ENCODE data around the gene FOXL2NB. TPM values are rescaled to one million over a fixed set of nuclear protein-coding genes. Genes with fewer than 3 reads are reported as not detected.

Gene FOXL2NB
- total and polyA plus RNA-seq, 2 of the 13 experiments (the other 11 are each of a cell fraction or from before 2014, with no cell fraction given), result not detected

- TF ChIP-seq, protein P1, sequence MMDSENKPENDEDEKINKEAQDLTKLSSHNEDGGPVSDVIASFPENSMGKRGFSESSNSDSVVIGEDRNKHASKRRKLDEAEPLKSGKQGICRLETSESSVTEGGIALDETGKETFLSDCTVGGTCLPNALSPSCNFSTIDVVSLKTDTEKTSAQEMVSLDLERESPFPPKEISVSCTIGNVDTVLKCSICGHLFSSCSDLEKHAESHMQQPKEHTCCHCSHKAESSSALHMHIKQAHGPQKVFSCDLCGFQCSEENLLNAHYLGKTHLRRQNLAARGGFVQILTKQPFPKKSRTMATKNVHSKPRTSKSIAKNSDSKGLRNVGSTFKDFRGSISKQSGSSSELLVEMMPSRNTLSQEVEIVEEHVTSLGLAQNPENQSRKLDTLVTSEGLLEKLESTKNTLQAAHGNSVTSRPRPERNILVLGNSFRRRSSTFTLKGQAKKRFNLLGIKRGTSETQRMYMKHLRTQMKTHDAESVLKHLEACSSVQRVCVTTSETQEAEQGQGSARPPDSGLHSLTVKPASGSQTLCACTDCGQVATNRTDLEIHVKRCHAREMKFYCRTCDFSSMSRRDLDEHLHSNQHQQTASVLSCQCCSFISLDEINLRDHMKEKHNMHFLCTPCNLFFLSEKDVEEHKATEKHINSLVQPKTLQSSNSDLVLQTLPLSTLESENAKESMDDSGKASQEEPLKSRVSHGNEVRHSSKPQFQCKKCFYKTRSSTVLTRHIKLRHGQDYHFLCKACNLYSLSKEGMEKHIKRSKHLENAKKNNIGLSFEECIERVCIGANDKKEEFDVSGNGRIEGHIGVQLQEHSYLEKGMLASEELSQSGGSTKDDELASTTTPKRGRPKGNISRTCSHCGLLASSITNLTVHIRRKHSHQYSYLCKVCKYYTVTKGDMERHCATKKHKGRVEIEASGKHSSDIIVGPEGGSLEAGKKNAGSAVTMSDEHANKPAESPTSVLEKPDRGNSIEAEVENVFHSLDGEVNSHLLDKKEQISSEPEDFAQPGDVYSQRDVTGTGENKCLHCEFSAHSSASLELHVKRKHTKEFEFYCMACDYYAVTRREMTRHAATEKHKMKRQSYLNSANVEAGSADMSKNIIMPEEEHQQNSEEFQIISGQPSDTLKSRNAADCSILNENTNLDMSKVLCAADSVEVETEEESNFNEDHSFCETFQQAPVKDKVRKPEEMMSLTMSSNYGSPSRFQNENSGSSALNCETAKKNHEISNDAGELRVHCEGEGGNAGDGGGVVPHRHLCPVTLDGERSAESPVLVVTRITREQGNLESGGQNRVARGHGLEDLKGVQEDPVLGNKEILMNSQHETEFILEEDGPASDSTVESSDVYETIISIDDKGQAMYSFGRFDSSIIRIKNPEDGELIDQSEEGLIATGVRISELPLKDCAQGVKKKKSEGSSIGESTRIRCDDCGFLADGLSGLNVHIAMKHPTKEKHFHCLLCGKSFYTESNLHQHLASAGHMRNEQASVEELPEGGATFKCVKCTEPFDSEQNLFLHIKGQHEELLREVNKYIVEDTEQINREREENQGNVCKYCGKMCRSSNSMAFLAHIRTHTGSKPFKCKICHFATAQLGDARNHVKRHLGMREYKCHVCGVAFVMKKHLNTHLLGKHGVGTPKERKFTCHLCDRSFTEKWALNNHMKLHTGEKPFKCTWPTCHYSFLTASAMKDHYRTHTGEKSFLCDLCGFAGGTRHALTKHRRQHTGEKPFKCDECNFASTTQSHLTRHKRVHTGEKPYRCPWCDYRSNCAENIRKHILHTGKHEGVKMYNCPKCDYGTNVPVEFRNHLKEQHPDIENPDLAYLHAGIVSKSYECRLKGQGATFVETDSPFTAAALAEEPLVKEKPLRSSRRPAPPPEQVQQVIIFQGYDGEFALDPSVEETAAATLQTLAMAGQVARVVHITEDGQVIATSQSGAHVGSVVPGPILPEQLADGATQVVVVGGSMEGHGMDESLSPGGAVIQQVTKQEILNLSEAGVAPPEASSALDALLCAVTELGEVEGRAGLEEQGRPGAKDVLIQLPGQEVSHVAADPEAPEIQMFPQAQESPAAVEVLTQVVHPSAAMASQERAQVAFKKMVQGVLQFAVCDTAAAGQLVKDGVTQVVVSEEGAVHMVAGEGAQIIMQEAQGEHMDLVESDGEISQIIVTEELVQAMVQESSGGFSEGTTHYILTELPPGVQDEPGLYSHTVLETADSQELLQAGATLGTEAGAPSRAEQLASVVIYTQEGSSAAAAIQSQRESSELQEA (CRISPR knock-in tag; IDR thresholded peaks at IDR 0.05; ENCODE audit: not compliant biosample characterization), result no peak
- TF ChIP-seq SMC3 (IDR thresholded peaks at IDR 0.05; ENCODE audit: low read length) (peak; percentile 64), CEBPG (CRISPR knock-in tag; IDR thresholded peaks at IDR 0.05) (0 out of 2 replicates have a peak, but pooled peaks have one; percentile 9), ZNF326 (CRISPR knock-in tag; IDR thresholded peaks at IDR 0.05; ENCODE audit: borderline replicate concordance) (no peak)
Observed at GRCh38 chr3:138909904-138910303, 37.1 kb upstream of the FOXL2NB start (continued).

DNA sequence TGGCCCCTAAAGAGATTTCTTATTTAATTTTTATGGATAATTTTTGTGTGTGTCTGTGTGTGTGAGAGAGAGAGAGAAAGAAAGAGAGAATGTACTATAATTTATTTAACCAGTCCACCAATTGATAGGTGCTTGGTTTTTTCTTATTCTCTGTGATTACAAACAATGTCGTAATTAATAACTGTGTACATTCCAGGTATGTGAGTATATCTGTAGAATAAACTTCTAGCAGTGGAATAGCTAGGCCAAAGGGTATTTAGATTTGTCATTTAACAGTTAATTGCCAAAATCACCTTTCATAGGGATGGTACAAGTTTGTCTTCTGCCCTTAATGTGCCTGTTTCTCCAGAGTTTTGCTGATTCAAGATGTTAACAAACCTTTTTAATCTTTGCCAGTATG is 35.4 kb upstream of the FOXL2NB start:
- Histone ChIP-seq H3K4me1 (ENCODE audit: insufficient read depth, low read length) (peaks cover 11% of the 10 kb centered on the region), H2AFZ (ENCODE audit: low read length) (no peak overlapping the region), H4K20me1 (ENCODE audit: insufficient read depth, low read length) (no peaks in the 10 kb centered on the region), H3K27ac (ENCODE audit: extremely low read length, insufficient read depth, low read length) (no peak overlapping the region), H3K27me3 (ENCODE audit: control insufficient read depth in 1 of 2, insufficient read depth in 2 of 2, low read length in 2 of 2) (no peaks in the 10 kb centered on the region), H3K79me2 (ENCODE audit: insufficient read depth, low read length) (no peaks in the 10 kb centered on the region), H3K4me2 (ENCODE audit: low read depth, low read length) (no peak overlapping the region), H3K9me3 (ENCODE audit: low read length) (no peaks in the 10 kb centered on the region), H3K36me3 (replicated peaks in 1 of 2; ENCODE audit: control insufficient read depth in 1 of 2, insufficient read depth in 2 of 2, low read length in 2 of 2) (no peaks in the 10 kb centered on the region), H3K9ac (ENCODE audit: insufficient read depth, low read depth, low read length) (no peak overlapping the region), H3K4me3 (replicated peaks in 1 of 3; ENCODE audit: insufficient read depth in 1 of 3, low read depth in 2 of 3, low read length in 3 of 3) (no peak overlapping the region)
- FAIRE-seq, result no peak
- ChIA-PET POLR2A (interaction anchor here (1.1 kb wide), 1 partner anchor 48 kb away, joined by 3 read pairs; no protein-coding TSS in a partner anchor), CTCF (ENCODE audit: low intra/inter-chr PET ratio, low total read pairs) (no interaction called here)
- no peak for DNase-seq (ENCODE audit: low spot score)
- intact Hi-C loops (cut with micrococcal nuclease; ENCODE audit: unreplicated experiment), result no loop called here
- ATAC-seq, result no peak
- no TSS peak for BruUV-seq (replicated peaks)
- in situ Hi-C loops (cut with HindIII; ENCODE audit: extremely low pct_ligation_motif_present, low pct_unique_long_range_greater_than_20kb), result no loop called here
- no peak for TF ChIP-seq ZNF446 (CRISPR knock-in tag; IDR thresholded peaks at IDR 0.05)
- TF ChIP-seq ZNF703 (CRISPR knock-in tag; IDR thresholded peaks at IDR 0.05; ENCODE audit: borderline replicate concordance), result no peak
- TF ChIP-seq DNMT1 (CRISPR knock-in tag; IDR thresholded peaks at IDR 0.05), result no peak
- no peak for TF ChIP-seq ZNF543 (CRISPR knock-in tag; IDR thresholded peaks at IDR 0.05)
- no peak for TF ChIP-seq POGZ (CRISPR knock-in tag; IDR thresholded peaks at IDR 0.05)
- WGBS (ENCODE audit: low lambda C conversion rate), result 95% methylated on average over 1 of the region's 1 CpG

All from HepG2 (cell line).